NCI-H2227 treated with DMSO at 0.1 percent for 48 hours (cell line): ENCODE measurements around the gene HCFC1.

Source experiments
- DNase-seq: peaks from one replicate; lab custom pipeline; 2025; lab: John Stamatoyannopoulos, UW

HCFC1 gene

GRCh38 chrX:153924149-153924861, 47.3 kb downstream of the HCFC1 start:
- peak; percentile 6 for DNase-seq

GRCh38 chrX:153922932-153923857, 48.4 kb downstream of the HCFC1 start:
- DNase-seq = peak; percentile 14

GRCh38 chrX:153921511-153922446, 49.8 kb downstream of the HCFC1 start:
- peak; percentile 15 for DNase-seq

- DNase-seq = no peak
These were observed 50.5 kb downstream of the HCFC1 start for GRCh38 chrX:153921070-153921469.

- no peak for DNase-seq
These were observed 51.1 kb downstream of the HCFC1 start for GRCh38 chrX:153920546-153920945.

- DNase-seq = no peak
These were observed 52.3 kb downstream of the HCFC1 start for GRCh38 chrX:153919281-153919680.

- no peak for DNase-seq
These were observed 53.7 kb downstream of the HCFC1 start for GRCh38 chrX:153917869-153918268.

GRCh38 chrX:153913701-153914100, 57.9 kb downstream of the HCFC1 start:
- no peak for DNase-seq

GRCh38 chrX:153913211-153913610, 58.4 kb downstream of the HCFC1 start:
- no peak for DNase-seq

- DNase-seq = no peak
These were observed 59.8 kb downstream of the HCFC1 start for GRCh38 chrX:153911798-153912197.

GRCh38 chrX:153910446-153910845, 61.2 kb downstream of the HCFC1 start:
- DNase-seq = no peak

GRCh38 chrX:153909980-153910360, 61.6 kb downstream of the HCFC1 start:
- no peak for DNase-seq

- no peak for DNase-seq
These were observed 62.3 kb downstream of the HCFC1 start for GRCh38 chrX:153909024-153909979.

- no peak for DNase-seq
These were observed 63.3 kb downstream of the HCFC1 start for GRCh38 chrX:153908219-153908860.

GRCh38 chrX:153907456-153907855, 64.2 kb downstream of the HCFC1 start:
- DNase-seq = no peak

GRCh38 chrX:153906126-153906917, 65.3 kb downstream of the HCFC1 start:
- no peak for DNase-seq

GRCh38 chrX:153905481-153906095, 66.0 kb downstream of the HCFC1 start:
- DNase-seq = no peak

GRCh38 chrX:153903991-153904957, 67.3 kb downstream of the HCFC1 start, which contains the start of gene AVPR2:
TSS of gene AVPR2 (plus strand) at chrX:153904673. CDS start at chrX:153905146, 473 bp downstream.
- DNase-seq = no peak
